Stomach (tissue), 9 donors: Measurements from ENCODE around the gene FAXC. TPM values are rescaled to one million over a fixed set of nuclear protein-coding genes. Genes with fewer than 3 reads are reported as not detected.

Source experiments
- DNase-seq, 2 donors: peaks; one replicate each; pipeline versions ENCODE4 v3.0.0 to v3.0.0-alpha.2; 2013 to 2019
- H3K27ac ChIP-seq, 5 donors: fragments of 200-600 bp in 4 of 5; sonication (generic) in 4 of 5; one replicate each; pipeline ENCODE4 v1.5.1; 2013 to 2019; ENCODE audit warnings: mild to moderate bottlenecking in 1 of 5, moderate library complexity in 1 of 5
- H3K27me3 ChIP-seq, 3 donors: fragments of 200-600 bp; sonication (generic); one replicate each; pipeline ENCODE4 v1.5.1; 2017 to 2019; ENCODE audit warnings: mixed run types in 1 of 3
- H3K36me3 ChIP-seq, 4 donors: fragments of 200-600 bp; sonication (generic); 1 replicate in 3 of 4; 2 replicates in 1 of 4; pipeline ENCODE4 v1.5.1; 2016 to 2019
- H3K4me1 ChIP-seq, 4 donors: fragments of 200-600 bp; sonication (generic); one replicate each; pipeline ENCODE4 v1.5.1; 2016 to 2019
- H3K4me3 ChIP-seq, 4 donors: fragments of 200-600 bp; sonication (generic) in 3 of 4; one replicate each; pipeline ENCODE4 v1.5.1; 2016 to 2019; ENCODE audit warnings: mild to moderate bottlenecking in 1 of 4
- H3K9me3 ChIP-seq, 4 donors: fragments of 200-600 bp; sonication (generic); one replicate each; pipeline ENCODE4 v1.5.1; 2016 to 2019
- CTCF ChIP-seq, 7 experiments: fragments of 450-650 bp in 4 of 7; fragments of 200-600 bp in 3 of 7; sonication (generic) in 3 of 7; IDR thresholded peaks; one replicate each; pipeline ENCODE4 v1.5.1; 2016 to 2019; ENCODE audit warnings: antibody characterized with exemption in 7 of 7, control low read depth in 2 of 7, mild to moderate bottlenecking in 1 of 7
- EP300 ChIP-seq: sonication (generic); formaldehyde crosslinking; IDR thresholded peaks from one replicate; pipeline ENCODE4 v1.6.1; 2017; ENCODE audit warnings: antibody characterized with exemption
- POLR2A ChIP-seq, 4 donors: fragments of 450-650 bp; IDR thresholded peaks; one replicate each; pipeline ENCODE4 v1.6.1; 2016; ENCODE audit warnings: antibody characterized with exemption in 4 of 4, control low read depth in 2 of 4, mild to moderate bottlenecking in 1 of 4, moderate library complexity in 1 of 4
- POLR2AphosphoS5 ChIP-seq, 3 donors: sonication (generic); formaldehyde crosslinking; IDR thresholded peaks; one replicate each; pipeline ENCODE4 v1.6.1; 2016; ENCODE audit warnings: antibody characterized with exemption in 3 of 3
- WGBS, 5 donors: extraction: QIAGEN DNeasy Blood & Tissue Kit in 3 of 5; methylation state at CpG; one replicate each; pipeline versions ENCODE4 v1.1.5 to v1.1.7; 2013 to 2018; 5-methylcytosine and 5-hydroxymethylcytosine counted together
- intact Hi-C: fragments of 100-400 bp; cut with DNase I; formaldehyde crosslinking; loops from one replicate; pipeline ENCODE4 v1.15.1; 2023; ENCODE audit warnings: low total_unique reads
- polyA plus RNA-seq, 3 donors: library from polyadenylated mRNA; stranded (reverse); fragments of 200-250 nt; gene quantifications; one replicate each; pipeline ENCODE4 v1.2.3, GENCODE V29; 2013
- total RNA-seq, 5 donors: library from RNA; depleted of rRNA; stranded (reverse); fragments of >200 nt; gene quantifications; one replicate each; pipeline versions ENCODE4 v1.1.0 to v1.2.3, GENCODE V29; 2014 to 2016
- donor health status: healthy with polysubstance abuse.
- donor health status: Bipolar disorder and iron deficiency.
- donor health status: healthy.

Gene FAXC
- total and polyA plus RNA-seq, 8 donors, result 2.2 to 186 (median 7.7) TPM; not detected in 1

DNA sequence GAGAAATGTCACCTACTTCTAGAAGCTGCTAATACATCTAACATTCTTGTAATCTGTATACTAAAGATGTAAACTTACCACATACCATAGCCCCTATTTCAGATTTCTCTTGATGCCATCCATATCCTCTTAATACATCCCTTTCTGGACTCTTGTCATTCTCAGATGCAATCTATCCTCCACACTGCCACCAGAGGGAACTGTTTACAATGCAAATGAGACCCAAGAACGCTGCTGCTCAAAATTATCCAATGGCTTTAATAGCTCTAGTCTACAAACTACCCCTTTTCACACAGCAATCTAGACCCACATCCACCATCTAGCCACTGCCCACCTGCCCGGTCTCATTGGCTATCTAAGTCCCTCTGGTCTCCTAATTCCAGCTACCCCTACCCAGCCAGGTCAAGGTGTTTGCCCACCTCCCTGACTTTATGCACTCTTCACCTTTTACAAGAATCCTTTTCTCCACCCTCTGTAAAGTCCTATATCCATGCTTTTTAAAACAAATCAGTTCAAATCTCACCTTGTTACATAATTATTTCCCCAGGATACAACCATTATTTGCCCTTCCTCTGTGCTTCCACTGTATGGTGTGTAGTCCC lies 14.8 kb downstream of the FAXC start:
- H3K9me3 ChIP-seq, result no peaks in the 10 kb centered on the region
- DNase-seq, result peak in 1 of 2 donors; percentile 64
- no peaks in the 10 kb centered on the region for H3K36me3 ChIP-seq
- 23 to 33% (median 26%) methylated on average over 2 of the region's 2 CpGs for WGBS, 5 donors
- H3K27me3 ChIP-seq, result no peaks in the 10 kb centered on the region
- peak overlapping the region in 1 of 5 donors; percentile 74 for H3K27ac ChIP-seq
- no peak overlapping the region for H3K4me3 ChIP-seq
- TF ChIP-seq POLR2AphosphoS5 (IDR thresholded peaks at IDR 0.05) (no peak), CTCF (IDR thresholded peaks at IDR 0.05) (peak in 4 of 7 experiments; percentile 31 to 57 (median 50)), EP300 (no peak), POLR2A (IDR thresholded peaks at IDR 0.05) (no peak)
- intact Hi-C loops, result no loop called here
- peaks cover 0 to 7% (median 3%) of the 10 kb centered on the region in 4 donors for H3K4me1 ChIP-seq

DNA sequence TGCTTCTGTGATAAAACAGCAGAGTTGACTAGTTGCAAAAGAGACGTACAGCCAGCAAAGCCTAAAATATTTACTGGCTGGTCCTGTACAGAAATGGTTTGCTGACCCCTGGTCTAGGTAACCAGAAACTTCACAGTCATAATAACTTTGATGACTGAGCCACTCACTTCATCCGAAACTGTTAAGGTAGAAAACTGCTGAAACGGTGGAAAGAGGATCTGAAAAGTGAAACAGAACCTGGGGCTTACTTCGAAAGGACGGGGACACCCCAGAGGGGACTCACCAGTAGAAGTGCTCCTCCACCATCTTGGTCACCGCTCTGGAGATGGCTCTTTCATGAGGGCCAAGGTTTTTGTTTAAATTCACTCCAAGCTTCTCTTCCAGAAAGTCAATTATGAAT lies 16.4 kb downstream of the FAXC start:
- Histone ChIP-seq H3K9me3 (no peaks in the 10 kb centered on the region), H3K4me3 (no peak overlapping the region), H3K27me3 (no peaks in the 10 kb centered on the region), H3K27ac (no peak overlapping the region), H3K36me3 (peaks cover 0 to 4% (median 0%) of the 10 kb centered on the region in 4 donors), H3K4me1 (peaks cover 0 to 7% (median 3%) of the 10 kb centered on the region in 4 donors)
- intact Hi-C loops, result no loop called here
- TF ChIP-seq POLR2A (IDR thresholded peaks at IDR 0.05) (no peak), EP300 (no peak), CTCF (IDR thresholded peaks at IDR 0.05) (no peak), POLR2AphosphoS5 (IDR thresholded peaks at IDR 0.05) (no peak)
- no peak for DNase-seq
- WGBS, 5 donors, result 76 to 85% (median 79%) methylated on average over 6 of the region's 6 CpGs

GRCh38 chr6:99331531-99331930 lies 17.9 kb downstream of the FAXC start:
- no peak for DNase-seq
- WGBS, 5 donors, result 79 to 90% (median 86%) methylated on average over 3 of the region's 3 CpGs
- Histone ChIP-seq H3K27ac (no peak overlapping the region), H3K9me3 (no peaks in the 10 kb centered on the region), H3K36me3 (peaks cover 0 to 6% (median 3%) of the 10 kb centered on the region in 4 donors), H3K27me3 (no peaks in the 10 kb centered on the region), H3K4me3 (no peak overlapping the region), H3K4me1 (peaks cover 0 to 7% (median 3%) of the 10 kb centered on the region in 4 donors)
- intact Hi-C loops, result no loop called here
- TF ChIP-seq EP300, result no peak
- no peak for TF ChIP-seq CTCF (IDR thresholded peaks at IDR 0.05)
- no peak for TF ChIP-seq POLR2AphosphoS5 (IDR thresholded peaks at IDR 0.05)
- no peak for TF ChIP-seq POLR2A (IDR thresholded peaks at IDR 0.05)

DNA sequence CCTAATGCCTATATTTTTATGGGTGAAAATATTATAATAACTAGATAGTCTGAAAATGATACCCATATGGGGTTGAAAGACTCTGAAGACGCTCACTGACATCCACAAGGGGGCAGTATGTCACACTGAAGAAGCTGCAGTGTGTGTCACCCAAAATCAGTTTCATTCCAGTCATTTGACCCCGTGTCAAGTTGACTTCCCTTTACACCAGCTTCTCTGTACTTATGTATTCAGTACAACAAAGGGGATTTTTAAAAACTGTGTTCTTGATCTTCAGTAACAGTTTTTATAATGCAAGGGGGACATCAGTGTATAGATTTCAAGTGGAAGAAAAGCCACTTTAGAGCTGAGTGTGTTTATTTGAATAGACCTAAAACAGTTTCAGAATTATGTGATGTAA lies 19.3 kb downstream of the FAXC start:
- Histone ChIP-seq H3K4me3 (no peak overlapping the region), H3K4me1 (peaks cover 0 to 7% (median 3%) of the 10 kb centered on the region in 4 donors), H3K9me3 (no peaks in the 10 kb centered on the region), H3K27me3 (no peaks in the 10 kb centered on the region), H3K36me3 (peaks cover 0 to 15% (median 3%) of the 10 kb centered on the region in 4 donors), H3K27ac (no peak overlapping the region)
- WGBS, 5 donors, result 7 to 14% (median 9%) methylated on average over 2 of the region's 2 CpGs
- TF ChIP-seq EP300 (no peak), CTCF (IDR thresholded peaks at IDR 0.05) (peak in 3 of 7 experiments; percentile 46 to 54 (median 48)), POLR2AphosphoS5 (IDR thresholded peaks at IDR 0.05) (no peak)
- intact Hi-C loops, result no loop called here
- DNase-seq, result peak; percentile 43 to 82
